SK-N-SH treated with all-trans-retinoic acid at 6 μM for 48 hours (cell line): ENCODE measurements around the gene TRIM33.

Experiments
- ARNTL ChIP-seq: fragments of 450-650 bp; formaldehyde crosslinking; IDR thresholded peaks from 2 replicates; pipeline ENCODE4 v1.5.0; 2020; ENCODE audit warnings: low read depth, mild to moderate bottlenecking, moderate library complexity, borderline replicate concordance
- CREB5 ChIP-seq: fragments of 250-450 bp; sonication (Bioruptor Pico); IDR thresholded peaks from 2 replicates; pipeline ENCODE4 v1.5.1; 2020; ENCODE audit warnings: low read depth, mild to moderate bottlenecking, moderate library complexity
- ISL1 ChIP-seq: fragments of 250-450 bp; sonication (Bioruptor Pico); IDR thresholded peaks from 2 replicates; pipeline ENCODE4 v2.1.2; 2022; ENCODE audit warnings: mild to moderate bottlenecking, moderate library complexity
- PATZ1 ChIP-seq: fragments of 250-450 bp; sonication (Bioruptor Pico); IDR thresholded peaks from 2 replicates; pipeline ENCODE4 v1.8.0; 2020; ENCODE audit warnings: mild to moderate bottlenecking, moderate library complexity, borderline replicate concordance
- PPARA ChIP-seq: fragments of 250-450 bp; sonication (Bioruptor Pico); IDR thresholded peaks from 2 replicates; pipeline ENCODE4 v1.5.0; 2020; ENCODE audit warnings: mild to moderate bottlenecking, borderline replicate concordance
- SNAI2 ChIP-seq: fragments of 250-450 bp; sonication (Bioruptor Pico); IDR thresholded peaks from 2 replicates; pipeline ENCODE4 v1.5.0; 2020; ENCODE audit warnings: mild to moderate bottlenecking, moderate library complexity
- TCF4 ChIP-seq: fragments of 250-450 bp; sonication (Bioruptor Pico); IDR thresholded peaks from 2 replicates; pipeline ENCODE4 v1.8.0; 2021; ENCODE audit warnings: mild to moderate bottlenecking, moderate library complexity, borderline replicate concordance
- TOX ChIP-seq: fragments of 250-450 bp; sonication (Bioruptor Pico); IDR thresholded peaks from 2 replicates; pipeline ENCODE4 v1.8.0; 2021; ENCODE audit warnings: mild to moderate bottlenecking, moderate library complexity, borderline replicate concordance
- ZC3H10 ChIP-seq: fragments of 250-450 bp; sonication (Bioruptor Pico); IDR thresholded peaks from 2 replicates; pipeline ENCODE4 v1.5.1; 2021; ENCODE audit warnings: mild to moderate bottlenecking, moderate library complexity
- ZFP3 ChIP-seq: fragments of 250-450 bp; sonication (Bioruptor Pico); IDR thresholded peaks from 2 replicates; pipeline ENCODE4 v1.5.0; 2020; ENCODE audit warnings: mild to moderate bottlenecking, moderate library complexity
- ZNF565 ChIP-seq: fragments of 450-650 bp; formaldehyde crosslinking; conservative IDR thresholded peaks from 2 replicates; pipeline ENCODE4 v1.5.0; 2020; ENCODE audit warnings: low read depth, mild to moderate bottlenecking, moderate library complexity
- ZNF70 ChIP-seq: fragments of 450-650 bp; formaldehyde crosslinking; IDR thresholded peaks from 2 replicates; pipeline ENCODE4 v1.5.0; 2020; ENCODE audit warnings: mild to moderate bottlenecking, moderate library complexity
- ZNF8 ChIP-seq: fragments of 450-650 bp; formaldehyde crosslinking; IDR thresholded peaks from 2 replicates; pipeline ENCODE4 v1.5.0; 2020; ENCODE audit warnings: mild to moderate bottlenecking, moderate library complexity
- TF ChIP-seq, protein P1 (sequence below): fragments of 250-450 bp; sonication (Bioruptor Pico); IDR thresholded peaks from 2 replicates; pipeline ENCODE4 v1.5.0; 2020; ENCODE audit warnings: mild to moderate bottlenecking, moderate library complexity

- TF ChIP-seq PPARA (CRISPR knock-in tag) (no peak), ZNF70 (CRISPR knock-in tag) (no peak), ZNF8 (CRISPR knock-in tag) (no peak), ZFP3 (CRISPR knock-in tag) (no peak), SNAI2 (CRISPR knock-in tag) (no peak), ZC3H10 (no peak), ZNF565 (no peak), CREB5 (CRISPR knock-in tag) (no peak), ARNTL (CRISPR knock-in tag) (no peak), ISL1 (no peak), TCF4 (no peak), PATZ1 (no peak), TOX (CRISPR knock-in tag) (no peak)
- TF ChIP-seq, protein P1, sequence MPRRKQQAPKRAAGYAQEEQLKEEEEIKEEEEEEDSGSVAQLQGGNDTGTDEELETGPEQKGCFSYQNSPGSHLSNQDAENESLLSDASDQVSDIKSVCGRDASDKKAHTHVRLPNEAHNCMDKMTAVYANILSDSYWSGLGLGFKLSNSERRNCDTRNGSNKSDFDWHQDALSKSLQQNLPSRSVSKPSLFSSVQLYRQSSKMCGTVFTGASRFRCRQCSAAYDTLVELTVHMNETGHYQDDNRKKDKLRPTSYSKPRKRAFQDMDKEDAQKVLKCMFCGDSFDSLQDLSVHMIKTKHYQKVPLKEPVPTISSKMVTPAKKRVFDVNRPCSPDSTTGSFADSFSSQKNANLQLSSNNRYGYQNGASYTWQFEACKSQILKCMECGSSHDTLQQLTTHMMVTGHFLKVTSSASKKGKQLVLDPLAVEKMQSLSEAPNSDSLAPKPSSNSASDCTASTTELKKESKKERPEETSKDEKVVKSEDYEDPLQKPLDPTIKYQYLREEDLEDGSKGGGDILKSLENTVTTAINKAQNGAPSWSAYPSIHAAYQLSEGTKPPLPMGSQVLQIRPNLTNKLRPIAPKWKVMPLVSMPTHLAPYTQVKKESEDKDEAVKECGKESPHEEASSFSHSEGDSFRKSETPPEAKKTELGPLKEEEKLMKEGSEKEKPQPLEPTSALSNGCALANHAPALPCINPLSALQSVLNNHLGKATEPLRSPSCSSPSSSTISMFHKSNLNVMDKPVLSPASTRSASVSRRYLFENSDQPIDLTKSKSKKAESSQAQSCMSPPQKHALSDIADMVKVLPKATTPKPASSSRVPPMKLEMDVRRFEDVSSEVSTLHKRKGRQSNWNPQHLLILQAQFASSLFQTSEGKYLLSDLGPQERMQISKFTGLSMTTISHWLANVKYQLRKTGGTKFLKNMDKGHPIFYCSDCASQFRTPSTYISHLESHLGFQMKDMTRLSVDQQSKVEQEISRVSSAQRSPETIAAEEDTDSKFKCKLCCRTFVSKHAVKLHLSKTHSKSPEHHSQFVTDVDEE: no peak
Measured at GRCh38 chr1:114482585-114482984, 28.4 kb downstream of the TRIM33 start.
